Calu3 (cell line): ENCODE results near the gene SRRM2. TPM values are rescaled to one million over a fixed set of nuclear protein-coding genes. Genes with fewer than 3 reads are reported as not detected.

Experiments used
- BruUV-seq: library from RNA; stranded (reverse); fragments of 400-500 nt; replicated peaks from 2 replicates; lab custom pipeline; 2021; lab: Mats Ljungman, UMichigan
- CTCF ChIA-PET: fragments of 300-600 bp; sonication (Branson Sonifier 250); formaldehyde crosslinking; loops from one replicate; lab custom pipeline; 2022; ENCODE audit warnings: antibody characterized with exemption; lab: Charles Lee
- DNase-seq: peaks from one replicate; pipeline ENCODE4 v3.0.0; 2022
- H3K27ac Mint-ChIP-seq: one replicate; pipeline ENCODE4 v1.8.0; 2022; ENCODE audit warnings: mixed read lengths; ENCODE audit not compliant: unreplicated experiment
- H3K27me3 Mint-ChIP-seq: one replicate; pipeline ENCODE4 v1.8.0; 2022; ENCODE audit warnings: mixed read lengths; ENCODE audit not compliant: unreplicated experiment
- H3K36me3 Mint-ChIP-seq: one replicate; pipeline ENCODE4 v1.8.0; 2022; ENCODE audit warnings: mild to moderate bottlenecking, moderate library complexity, mixed read lengths; ENCODE audit not compliant: insufficient read depth, unreplicated experiment
- H3K4me1 Mint-ChIP-seq: one replicate; pipeline ENCODE4 v1.8.0; 2022; ENCODE audit warnings: mild to moderate bottlenecking, low read depth, mixed read lengths; ENCODE audit not compliant: unreplicated experiment
- H3K4me3 Mint-ChIP-seq: one replicate; pipeline ENCODE4 v1.8.0; 2022; ENCODE audit warnings: mild to moderate bottlenecking, low read depth, moderate library complexity, mixed read lengths; ENCODE audit not compliant: unreplicated experiment
- H3K9me3 Mint-ChIP-seq: one replicate; pipeline ENCODE4 v1.8.0; 2022; ENCODE audit warnings: low read depth, mixed read lengths; ENCODE audit not compliant: unreplicated experiment
- CTCF ChIP-seq: fragments of 200-600 bp; IDR thresholded peaks from one replicate; pipeline ENCODE4 v1.8.0; 2022; ENCODE audit warnings: antibody characterized with exemption; ENCODE audit not compliant: unreplicated experiment
- intact Hi-C: fragments of 100-400 bp; cut with micrococcal nuclease; formaldehyde crosslinking; loops from one replicate; pipeline ENCODE4 v1.10.0; 2022; ENCODE audit not compliant: unreplicated experiment
- total RNA-seq: library from RNA; stranded (reverse); gene quantifications from 2 replicates; pipeline ENCODE4 v1.2.3, GENCODE V29; 2022

Gene SRRM2
- total RNA-seq, 1 experiment from 2014 or later: 905 TPM

DNA sequence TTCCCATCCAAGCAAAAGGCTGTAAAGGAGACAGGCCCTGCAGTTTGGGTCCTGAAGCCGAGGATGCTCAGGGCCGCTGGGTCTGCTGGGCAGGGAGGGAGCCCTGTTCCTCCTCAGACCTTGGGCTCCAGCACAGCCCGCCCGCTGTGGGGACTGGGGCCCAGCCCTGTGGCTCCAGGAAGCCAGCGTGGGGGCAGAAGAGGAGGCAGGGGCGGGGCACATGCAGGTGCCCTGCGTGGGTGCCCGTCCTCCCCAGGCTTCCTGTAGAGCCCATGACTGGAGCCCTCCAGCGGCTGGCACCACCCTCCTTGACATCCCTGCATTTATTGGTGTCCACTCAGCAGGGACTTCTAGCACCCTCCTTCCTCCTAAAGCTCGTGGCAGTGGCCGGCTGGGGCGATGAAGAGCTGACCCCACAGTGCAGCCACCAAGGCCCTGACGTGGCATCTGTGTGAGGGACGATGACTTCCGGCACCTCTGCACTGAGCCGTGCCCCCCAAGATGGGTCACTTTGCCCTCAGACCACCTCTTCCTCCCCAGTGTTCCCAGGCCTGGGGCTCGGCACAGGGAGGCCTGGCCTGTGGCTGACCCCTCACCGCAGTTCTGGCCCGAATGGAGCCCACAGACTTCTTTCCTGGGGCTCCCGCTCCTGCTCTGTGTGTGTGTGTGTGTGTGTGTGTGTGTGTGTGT, 42.3 kb upstream of the SRRM2 start:
- no peak overlapping the region for H3K27ac Mint-ChIP-seq
- DNase-seq: no peak
- BruUV-seq: no TSS peak
- H3K27me3 Mint-ChIP-seq: peaks cover 36% of the 10 kb centered on the region
- TF ChIP-seq CTCF: no peak
- H3K4me1 Mint-ChIP-seq: peaks cover 12% of the 10 kb centered on the region
- peaks cover 58% of the 10 kb centered on the region for H3K36me3 Mint-ChIP-seq
- H3K4me3 Mint-ChIP-seq: no peak overlapping the region
- H3K9me3 Mint-ChIP-seq: no peaks in the 10 kb centered on the region
- CTCF ChIA-PET: no interaction called here
- intact Hi-C loops: no loop called here

DNA sequence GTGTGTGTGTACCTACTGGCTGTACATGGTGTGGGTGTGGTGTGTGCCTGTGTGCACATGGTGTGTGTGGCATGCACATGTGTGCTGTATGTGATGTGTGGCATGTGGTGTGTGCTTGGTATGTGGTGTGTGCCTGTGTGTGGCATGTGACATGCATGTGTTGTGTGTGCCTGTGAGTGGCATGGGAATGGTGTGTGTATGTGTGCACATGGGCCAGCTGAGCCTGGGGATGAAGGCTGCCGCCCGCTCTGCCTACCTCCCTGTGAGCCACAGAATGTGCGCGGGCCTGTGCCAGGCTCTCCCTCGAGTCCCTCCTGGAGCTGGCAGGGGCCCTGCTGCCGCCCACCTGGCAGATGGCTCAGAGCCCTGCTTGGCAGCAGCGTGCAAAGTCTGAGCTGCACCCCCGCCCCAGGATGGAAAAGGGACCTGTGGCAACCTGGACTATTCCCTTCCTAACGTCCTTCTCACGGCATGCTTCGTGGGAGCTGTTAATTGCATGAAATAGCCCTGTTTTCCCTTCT, 41.7 kb upstream of the SRRM2 start:
- Mint-ChIP-seq H3K27me3 (peaks cover 42% of the 10 kb centered on the region), H3K4me1 (peaks cover 14% of the 10 kb centered on the region), H3K4me3 (no peak overlapping the region), H3K36me3 (peaks cover 58% of the 10 kb centered on the region), H3K9me3 (no peaks in the 10 kb centered on the region), H3K27ac (no peak overlapping the region)
- intact Hi-C loops: no loop called here
- CTCF ChIA-PET: no interaction called here
- no peak for DNase-seq
- TF ChIP-seq CTCF: no peak
- BruUV-seq: no TSS peak

DNA sequence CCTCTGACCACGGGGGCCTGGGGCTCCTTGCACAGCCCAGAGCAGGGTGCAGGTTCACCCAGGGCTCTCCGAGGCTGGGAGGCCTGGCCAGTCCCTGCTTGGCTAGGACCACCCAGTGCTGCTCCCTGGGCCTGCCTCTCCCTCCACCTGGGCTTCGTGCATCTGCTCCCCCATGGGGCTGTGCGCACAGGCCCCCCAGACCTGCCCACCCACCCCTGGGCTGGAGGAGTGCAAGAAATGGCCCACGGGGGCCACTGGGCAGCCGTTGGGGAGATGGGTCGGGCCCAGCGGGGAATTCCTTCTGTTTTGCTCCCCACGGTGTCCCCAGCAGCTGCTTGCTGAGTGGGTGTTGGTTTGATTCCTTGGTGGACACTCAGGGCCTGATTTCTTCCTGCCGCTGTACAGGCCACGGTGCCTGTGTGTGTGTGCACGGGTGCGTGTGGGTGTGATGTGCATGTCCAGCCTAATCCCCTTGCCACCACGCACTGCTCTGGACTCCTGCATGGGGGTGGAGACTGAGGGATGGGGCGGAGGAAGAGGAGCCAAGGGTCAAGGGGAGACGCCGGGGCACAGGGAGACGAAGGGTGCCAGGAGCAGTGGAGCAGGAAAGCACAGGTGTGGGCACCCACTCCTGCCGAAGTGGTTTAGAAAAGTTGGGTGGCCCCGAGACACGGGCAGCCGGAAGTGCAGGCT, 40.9 kb upstream of the SRRM2 start:
- no peak overlapping the region for H3K27ac Mint-ChIP-seq
- no peaks in the 10 kb centered on the region for H3K9me3 Mint-ChIP-seq

GRCh38 chr16:2712063-2712441, 40.4 kb upstream of the SRRM2 start:
- Mint-ChIP-seq H3K4me3 (peak overlapping the region; percentile 21), H3K27ac (peak overlapping the region; percentile 38), H3K4me1 (peaks cover 14% of the 10 kb centered on the region), H3K9me3 (no peaks in the 10 kb centered on the region), H3K27me3 (peaks cover 55% of the 10 kb centered on the region), H3K36me3 (peaks cover 61% of the 10 kb centered on the region)
- no peak for DNase-seq
- no peak for TF ChIP-seq CTCF
- intact Hi-C loops: no loop called here
- CTCF ChIA-PET: no interaction called here
- no TSS peak for BruUV-seq

More for the DNA sequence above, 40.9 kb upstream of the SRRM2 start:
- no TSS peak for BruUV-seq
- TF ChIP-seq CTCF: no peak
- DNase-seq: no peak
- peak overlapping the region; percentile 21 for H3K4me3 Mint-ChIP-seq
- H3K27me3 Mint-ChIP-seq: peaks cover 50% of the 10 kb centered on the region
- intact Hi-C loops: no loop called here
- CTCF ChIA-PET: no interaction called here
- H3K4me1 Mint-ChIP-seq: peaks cover 14% of the 10 kb centered on the region
- peaks cover 58% of the 10 kb centered on the region for H3K36me3 Mint-ChIP-seq
